Fibroblast of peridontal ligament (primary cell): ENCODE results near the gene DMGDH.

Experiments used
- DNase-seq: peaks from one replicate; pipeline ENCODE4 v3.0.0-alpha.2; 2010; ENCODE audit errors: extremely low read depth

DMGDH gene

GRCh38 chr5:78974601-78975000 lies 94.9 kb downstream of the DMGDH start:
- DNase-seq = no peak

GRCh38 chr5:78974011-78974410 lies 95.5 kb downstream of the DMGDH start:
- no peak for DNase-seq

- DNase-seq = peak; percentile 74
Measured at GRCh38 chr5:78972654-78973428, 96.6 kb downstream of the DMGDH start.

GRCh38 chr5:78971998-78972397 lies 97.5 kb downstream of the DMGDH start:
- DNase-seq = no peak

GRCh38 chr5:78968781-78969180 lies 100.7 kb downstream of the DMGDH start:
- DNase-seq = no peak

- DNase-seq = peak; percentile 87
Measured at GRCh38 chr5:78964889-78965288, 104.6 kb downstream of the DMGDH start.

- no peak for DNase-seq
Measured at GRCh38 chr5:78961743-78962142, 107.7 kb downstream of the DMGDH start.

GRCh38 chr5:78959767-78960166 lies 109.7 kb downstream of the DMGDH start:
- DNase-seq = no peak

- DNase-seq = no peak
Measured at GRCh38 chr5:78958672-78959445, 110.6 kb downstream of the DMGDH start.

GRCh38 chr5:78956901-78957300 lies 112.6 kb downstream of the DMGDH start:
- DNase-seq = no peak

GRCh38 chr5:78953092-78953800 lies 116.2 kb downstream of the DMGDH start:
- DNase-seq = peak; percentile 79
